ENCODE data around the gene GCNT3. TPM values are rescaled to one million over a fixed set of nuclear protein-coding genes. Genes with fewer than 3 reads are reported as not detected.

Gene GCNT3
- total RNA-seq, 1 donor from 2014 or later = not detected

GRCh38 chr15:59668556-59668955 lies 57.0 kb downstream of the GCNT3 start:
- intact Hi-C loops (cut with DNase I) = no loop called here
- ATAC-seq = no peak
- no peak for DNase-seq (ENCODE audit: low spot score)

Other genes with a start within 250 kb of the GCNT3 start
- 146 TPM for gene MYO1E, start 238.9 kb upstream of the GCNT3 start, total RNA-seq
- gene FAM81A, start 173.6 kb upstream of the GCNT3 start, total RNA-seq = 18.2 TPM
- gene GTF2A2, start 45.7 kb downstream of the GCNT3 start, total RNA-seq = 73.2 TPM
- 101 TPM for gene BNIP2, start 77.5 kb downstream of the GCNT3 start, total RNA-seq

Data from sciatic nerve (tissue), 2 donors.